Neural progenitor cell (in vitro differentiated cells): Measurements from ENCODE around the gene WDR7. TPM values are rescaled to one million over a fixed set of nuclear protein-coding genes. Genes with fewer than 3 reads are reported as not detected.

Experiments used
- DNase-seq: peaks from one replicate; pipeline ENCODE4 v3.0.0-alpha.2; 2016; ENCODE audit warnings: low spot score
- H2AFZ ChIP-seq: fragments of 200-600 bp; sonication (generic); replicated peaks from 2 replicates; pipeline ENCODE4 v1.6.1; 2016; ENCODE audit warnings: antibody characterized with exemption
- H3F3A ChIP-seq: fragments of 200-600 bp; sonication (generic); 2 replicates; pipeline ENCODE4 v1.6.1; 2016; ENCODE audit warnings: antibody characterized with exemption, low read depth
- H3K27ac ChIP-seq: fragments of 200-600 bp; sonication (generic); 2 replicates; pipeline ENCODE4 v1.5.1; 2016; ENCODE audit warnings: mild to moderate bottlenecking
- H3K27me3 ChIP-seq: fragments of 200-600 bp; sonication (generic); 2 replicates; pipeline ENCODE4 v1.6.1; 2016; ENCODE audit warnings: mild to moderate bottlenecking, moderate library complexity
- H3K36me3 ChIP-seq: fragments of 200-600 bp; sonication (generic); 2 replicates; pipeline ENCODE4 v1.5.1; 2016
- H3K4me1 ChIP-seq: fragments of 200-600 bp; sonication (generic); 2 replicates; pipeline ENCODE4 v1.6.1; 2016; ENCODE audit warnings: mixed run types
- H3K4me2 ChIP-seq: fragments of 200-600 bp; sonication (generic); 2 replicates; pipeline ENCODE4 v1.6.1; 2016
- H3K4me3 ChIP-seq: fragments of 200-600 bp; sonication (generic); 2 replicates; pipeline ENCODE4 v1.5.1; 2016
- H3K79me2 ChIP-seq: fragments of 200-600 bp; sonication (generic); 2 replicates; pipeline ENCODE4 v1.6.1; 2016; ENCODE audit warnings: low read depth
- H3K9ac ChIP-seq: fragments of 200-600 bp; sonication (generic); 2 replicates; pipeline ENCODE4 v1.6.1; 2016
- H3K9me3 ChIP-seq: fragments of 200-600 bp; sonication (generic); 2 replicates; pipeline ENCODE4 v1.5.1; 2016; ENCODE audit warnings: low read depth
- H4K20me1 ChIP-seq: fragments of 200-600 bp; sonication (generic); 2 replicates; pipeline ENCODE4 v1.6.1; 2016; ENCODE audit warnings: low read depth
- H3K27ac Mint-ChIP-seq: 3 replicates; pipeline ENCODE4 v1.8.0; 2021; ENCODE audit warnings: mixed read lengths
- H3K27me3 Mint-ChIP-seq: 2 replicates; pipeline ENCODE4 v1.8.0; 2022; ENCODE audit warnings: low read depth, mild to moderate bottlenecking, inconsistent platforms, moderate library complexity, mixed read lengths; ENCODE audit not compliant: insufficient read depth
- H3K36me3 Mint-ChIP-seq: 3 replicates; pipeline ENCODE4 v1.8.0; 2021; ENCODE audit warnings: mixed read lengths
- H3K4me1 Mint-ChIP-seq: 3 replicates; pipeline ENCODE4 v1.8.0; 2021; ENCODE audit warnings: mixed read lengths
- H3K4me3 Mint-ChIP-seq: 3 replicates; pipeline ENCODE4 v1.8.0; 2021; ENCODE audit warnings: mild to moderate bottlenecking, moderate library complexity, mixed read lengths
- H3K9me3 Mint-ChIP-seq: 3 replicates; pipeline ENCODE4 v1.8.0; 2020; ENCODE audit warnings: mixed read lengths
- EZH2 ChIP-seq: fragments of 200-600 bp; sonication (generic); IDR thresholded peaks from 2 replicates; pipeline ENCODE4 v1.6.1; 2017; ENCODE audit warnings: antibody characterized with exemption, mild to moderate bottlenecking, moderate library complexity
- EZH2phosphoT487 ChIP-seq: fragments of 200-600 bp; sonication (generic); IDR thresholded peaks from 2 replicates; pipeline ENCODE4 v1.6.1; 2017; ENCODE audit warnings: antibody characterized with exemption
- total RNA-seq: library from RNA; depleted of rRNA; stranded (reverse); fragments of >200 nt; gene quantifications from 2 replicates; pipeline ENCODE4 v1.2.3, GENCODE V29; 2015; ENCODE audit warnings: low replicate concordance
- TF ChIP-seq, protein P1 (sequence below): fragments of 200-600 bp; sonication (generic); IDR thresholded peaks from 2 replicates; pipeline ENCODE4 v1.5.1; 2017; ENCODE audit warnings: antibody characterized with exemption, mild to moderate bottlenecking

Gene WDR7
- total RNA-seq, 1 donor from 2014 or later: 12.3 TPM

DNA sequence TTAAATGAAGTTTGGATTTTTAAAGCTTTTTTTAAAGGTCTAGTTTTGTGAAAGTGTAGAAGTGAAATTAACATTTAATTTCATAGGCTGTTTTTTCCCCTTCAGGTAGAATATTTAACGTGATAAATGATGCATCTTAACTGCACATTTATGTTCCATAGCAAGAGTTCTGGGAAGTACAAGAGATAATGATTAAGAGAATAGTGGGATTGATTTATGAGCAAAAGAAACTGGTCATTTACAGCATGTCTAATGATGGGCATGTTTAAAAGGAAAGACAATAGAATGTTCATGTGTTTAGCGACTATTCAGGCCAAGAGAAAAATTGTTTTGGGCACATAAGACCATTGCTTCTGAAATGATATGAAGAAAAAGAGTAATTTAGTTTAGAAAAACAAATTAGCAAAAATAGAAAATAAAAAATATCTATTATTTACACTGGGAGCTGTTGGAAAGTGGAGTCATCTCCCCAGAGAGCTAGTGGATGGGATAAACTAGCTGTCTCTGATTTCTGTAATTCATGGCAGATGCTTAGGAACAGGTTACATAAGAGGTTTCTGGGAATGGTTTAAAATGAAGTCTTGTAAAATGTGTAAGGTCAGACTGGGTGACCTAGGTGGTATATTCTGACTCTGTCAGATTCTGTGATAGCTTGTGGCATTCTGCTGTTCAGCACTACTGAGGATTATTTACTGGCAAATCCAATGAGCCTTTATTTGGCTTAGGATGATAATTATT lies 60.7 kb downstream of the WDR7 start:
- no peaks in the 10 kb centered on the region for H3K9me3 Mint-ChIP-seq
- no peak overlapping the region for H3K4me3 Mint-ChIP-seq
- Histone ChIP-seq H3K36me3 (no peaks in the 10 kb centered on the region), H3K4me1 (peaks cover 7% of the 10 kb centered on the region), H3K27me3 (no peaks in the 10 kb centered on the region), H3K4me2 (no peak overlapping the region), H3K4me3 (no peak overlapping the region), H2AFZ (no peak overlapping the region), H3F3A (no peaks in the 10 kb centered on the region), H4K20me1 (no peaks in the 10 kb centered on the region), H3K27ac (no peak overlapping the region), H3K9ac (no peak overlapping the region), H3K9me3 (no peaks in the 10 kb centered on the region), H3K79me2 (no peaks in the 10 kb centered on the region)
- TF ChIP-seq, protein P1, sequence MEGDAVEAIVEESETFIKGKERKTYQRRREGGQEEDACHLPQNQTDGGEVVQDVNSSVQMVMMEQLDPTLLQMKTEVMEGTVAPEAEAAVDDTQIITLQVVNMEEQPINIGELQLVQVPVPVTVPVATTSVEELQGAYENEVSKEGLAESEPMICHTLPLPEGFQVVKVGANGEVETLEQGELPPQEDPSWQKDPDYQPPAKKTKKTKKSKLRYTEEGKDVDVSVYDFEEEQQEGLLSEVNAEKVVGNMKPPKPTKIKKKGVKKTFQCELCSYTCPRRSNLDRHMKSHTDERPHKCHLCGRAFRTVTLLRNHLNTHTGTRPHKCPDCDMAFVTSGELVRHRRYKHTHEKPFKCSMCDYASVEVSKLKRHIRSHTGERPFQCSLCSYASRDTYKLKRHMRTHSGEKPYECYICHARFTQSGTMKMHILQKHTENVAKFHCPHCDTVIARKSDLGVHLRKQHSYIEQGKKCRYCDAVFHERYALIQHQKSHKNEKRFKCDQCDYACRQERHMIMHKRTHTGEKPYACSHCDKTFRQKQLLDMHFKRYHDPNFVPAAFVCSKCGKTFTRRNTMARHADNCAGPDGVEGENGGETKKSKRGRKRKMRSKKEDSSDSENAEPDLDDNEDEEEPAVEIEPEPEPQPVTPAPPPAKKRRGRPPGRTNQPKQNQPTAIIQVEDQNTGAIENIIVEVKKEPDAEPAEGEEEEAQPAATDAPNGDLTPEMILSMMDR: no peak
- no peak for TF ChIP-seq EZH2phosphoT487
- TF ChIP-seq EZH2: no peak
- no peak overlapping the region for H3K27ac Mint-ChIP-seq
- no peaks in the 10 kb centered on the region for H3K36me3 Mint-ChIP-seq
- no peaks in the 10 kb centered on the region for H3K27me3 Mint-ChIP-seq
- no peak for DNase-seq
- H3K4me1 Mint-ChIP-seq: no peaks in the 10 kb centered on the region

DNA sequence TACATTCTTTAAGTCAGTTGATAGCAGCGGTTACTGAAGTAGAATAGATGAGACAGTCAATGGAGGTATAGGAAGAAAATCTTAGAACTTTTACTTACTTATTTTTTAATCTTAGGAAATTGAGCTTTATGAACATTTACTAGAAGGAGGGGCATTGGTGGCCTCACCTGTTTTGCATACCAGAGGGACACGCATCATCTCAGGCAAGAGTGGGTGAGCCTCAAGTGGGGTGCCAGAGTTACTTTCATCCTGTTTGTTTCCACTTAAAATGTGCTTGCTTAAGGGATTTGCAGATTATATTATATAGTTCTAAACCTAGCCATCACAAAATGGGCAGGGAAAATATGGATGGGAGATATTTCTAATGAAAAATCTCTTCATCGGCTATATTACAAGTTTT lies 61.6 kb downstream of the WDR7 start:
- Mint-ChIP-seq H3K4me1 (no peaks in the 10 kb centered on the region), H3K27ac (no peak overlapping the region), H3K36me3 (no peaks in the 10 kb centered on the region), H3K4me3 (no peak overlapping the region), H3K27me3 (no peaks in the 10 kb centered on the region), H3K9me3 (no peaks in the 10 kb centered on the region)
- TF ChIP-seq EZH2: no peak
- no peak for TF ChIP-seq EZH2phosphoT487
- TF ChIP-seq, protein P1: no peak
- no peak overlapping the region for H3K4me3 ChIP-seq
- no peak overlapping the region for H2AFZ ChIP-seq
- no peak overlapping the region for H3K4me2 ChIP-seq
- no peaks in the 10 kb centered on the region for H4K20me1 ChIP-seq
- no peaks in the 10 kb centered on the region for H3F3A ChIP-seq
- no peaks in the 10 kb centered on the region for H3K9me3 ChIP-seq
- no peak overlapping the region for H3K9ac ChIP-seq
- peaks cover 8% of the 10 kb centered on the region for H3K4me1 ChIP-seq
- no peak overlapping the region for H3K27ac ChIP-seq
- no peaks in the 10 kb centered on the region for H3K79me2 ChIP-seq
- H3K27me3 ChIP-seq: no peaks in the 10 kb centered on the region
- DNase-seq: no peak
- H3K36me3 ChIP-seq: no peaks in the 10 kb centered on the region

DNA sequence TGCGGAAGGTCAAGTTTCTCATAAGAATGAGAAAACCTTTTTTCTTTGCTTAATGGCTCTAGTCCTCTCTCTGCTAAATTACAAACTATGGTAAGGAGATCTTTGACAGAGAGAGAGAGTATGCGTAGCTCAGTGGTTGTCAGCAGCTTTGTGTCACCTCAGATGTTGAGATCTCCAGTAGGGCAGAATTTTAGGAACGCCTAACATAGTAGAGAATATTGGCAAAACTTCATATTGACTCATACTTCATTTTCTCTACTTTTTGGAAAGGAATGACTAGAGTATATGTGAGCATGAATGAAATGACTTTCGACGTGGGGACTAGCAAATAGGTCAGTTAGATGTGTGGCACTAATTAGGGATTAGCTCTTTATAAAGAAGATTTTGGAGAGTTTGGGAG lies 64.0 kb downstream of the WDR7 start:
- Mint-ChIP-seq H3K27ac (no peak overlapping the region), H3K27me3 (no peaks in the 10 kb centered on the region), H3K9me3 (no peaks in the 10 kb centered on the region), H3K4me1 (no peaks in the 10 kb centered on the region), H3K4me3 (no peak overlapping the region), H3K36me3 (no peaks in the 10 kb centered on the region)
- Histone ChIP-seq H3K27me3 (no peaks in the 10 kb centered on the region), H3K4me1 (peaks cover 8% of the 10 kb centered on the region), H3K9ac (no peak overlapping the region), H3K4me2 (no peak overlapping the region), H4K20me1 (no peaks in the 10 kb centered on the region), H3K27ac (no peak overlapping the region), H3K4me3 (no peak overlapping the region), H3K9me3 (no peaks in the 10 kb centered on the region), H3K36me3 (no peaks in the 10 kb centered on the region), H3K79me2 (no peaks in the 10 kb centered on the region), H3F3A (no peaks in the 10 kb centered on the region), H2AFZ (no peak overlapping the region)
- no peak for DNase-seq
- TF ChIP-seq EZH2phosphoT487: no peak
- TF ChIP-seq, protein P1: no peak
- no peak for TF ChIP-seq EZH2
